ENCODE results near the gene NT5E.

The NT5E gene

GRCh38 chr6:85418059-85418458 is 31.8 kb upstream of the NT5E start:
- TF ChIP-seq REST (IDR thresholded peaks at IDR 0.05; ENCODE audit: insufficient read depth in 1 of 2, low read depth in 2 of 2, low read length in 2 of 2) (no peak), FOXP2 (optimal IDR thresholded peaks at IDR 0.05; ENCODE audit: borderline replicate concordance, extremely low read depth, extremely low read length, insufficient read depth) (no peak), POLR2AphosphoS5 (IDR thresholded peaks at IDR 0.05; ENCODE audit: low read depth, low read length) (no peak), SIN3A (IDR thresholded peaks at IDR 0.05; ENCODE audit: borderline replicate concordance, insufficient read depth, low read length) (no peak)

- TF ChIP-seq TAF1 (IDR thresholded peaks at IDR 0.05; ENCODE audit: borderline replicate concordance, insufficient read depth, low read length): no peak
- no peak for TF ChIP-seq REST (IDR thresholded peaks at IDR 0.05; ENCODE audit: insufficient read depth in 1 of 2, low read depth in 2 of 2, low read length in 2 of 2)
- TF ChIP-seq FOXP2 (optimal IDR thresholded peaks at IDR 0.05; ENCODE audit: borderline replicate concordance, extremely low read depth, extremely low read length, insufficient read depth): no peak
- no peak for TF ChIP-seq POLR2AphosphoS5 (IDR thresholded peaks at IDR 0.05; ENCODE audit: low read depth, low read length)
- TF ChIP-seq SIN3A (IDR thresholded peaks at IDR 0.05; ENCODE audit: borderline replicate concordance, insufficient read depth, low read length): no peak
Measured at GRCh38 chr6:85419046-85419759, 30.7 kb upstream of the NT5E start.

- TF ChIP-seq POLR2AphosphoS5 (IDR thresholded peaks at IDR 0.05; ENCODE audit: low read depth, low read length): no peak
- TF ChIP-seq SIN3A (IDR thresholded peaks at IDR 0.05; ENCODE audit: borderline replicate concordance, insufficient read depth, low read length): no peak
- no peak for TF ChIP-seq REST (IDR thresholded peaks at IDR 0.05; ENCODE audit: insufficient read depth in 1 of 2, low read depth in 2 of 2, low read length in 2 of 2)
- no peak for TF ChIP-seq FOXP2 (optimal IDR thresholded peaks at IDR 0.05; ENCODE audit: borderline replicate concordance, extremely low read depth, extremely low read length, insufficient read depth)
- TF ChIP-seq TAF1 (IDR thresholded peaks at IDR 0.05; ENCODE audit: borderline replicate concordance, insufficient read depth, low read length): no peak
Measured at GRCh38 chr6:85420551-85420950, 29.3 kb upstream of the NT5E start.

GRCh38 chr6:85421181-85421580 is 28.7 kb upstream of the NT5E start:
- TF ChIP-seq SIN3A (IDR thresholded peaks at IDR 0.05; ENCODE audit: borderline replicate concordance, insufficient read depth, low read length) (no peak), POLR2AphosphoS5 (IDR thresholded peaks at IDR 0.05; ENCODE audit: low read depth, low read length) (no peak), REST (IDR thresholded peaks at IDR 0.05; ENCODE audit: insufficient read depth in 1 of 2, low read depth in 2 of 2, low read length in 2 of 2) (no peak), FOXP2 (optimal IDR thresholded peaks at IDR 0.05; ENCODE audit: borderline replicate concordance, extremely low read depth, extremely low read length, insufficient read depth) (no peak), TAF1 (IDR thresholded peaks at IDR 0.05; ENCODE audit: borderline replicate concordance, insufficient read depth, low read length) (no peak)

Data from PFSK-1 (cell line).